ENCODE data around the gene SLC38A11. TPM values are rescaled to one million over a fixed set of nuclear protein-coding genes. Genes with fewer than 3 reads are reported as not detected.

The SLC38A11 gene
- total and polyA plus RNA-seq, 2 of the 13 experiments (the other 11 are each of a cell fraction or from before 2014, with no cell fraction given) = 14.0 to 14.3 TPM

DNA sequence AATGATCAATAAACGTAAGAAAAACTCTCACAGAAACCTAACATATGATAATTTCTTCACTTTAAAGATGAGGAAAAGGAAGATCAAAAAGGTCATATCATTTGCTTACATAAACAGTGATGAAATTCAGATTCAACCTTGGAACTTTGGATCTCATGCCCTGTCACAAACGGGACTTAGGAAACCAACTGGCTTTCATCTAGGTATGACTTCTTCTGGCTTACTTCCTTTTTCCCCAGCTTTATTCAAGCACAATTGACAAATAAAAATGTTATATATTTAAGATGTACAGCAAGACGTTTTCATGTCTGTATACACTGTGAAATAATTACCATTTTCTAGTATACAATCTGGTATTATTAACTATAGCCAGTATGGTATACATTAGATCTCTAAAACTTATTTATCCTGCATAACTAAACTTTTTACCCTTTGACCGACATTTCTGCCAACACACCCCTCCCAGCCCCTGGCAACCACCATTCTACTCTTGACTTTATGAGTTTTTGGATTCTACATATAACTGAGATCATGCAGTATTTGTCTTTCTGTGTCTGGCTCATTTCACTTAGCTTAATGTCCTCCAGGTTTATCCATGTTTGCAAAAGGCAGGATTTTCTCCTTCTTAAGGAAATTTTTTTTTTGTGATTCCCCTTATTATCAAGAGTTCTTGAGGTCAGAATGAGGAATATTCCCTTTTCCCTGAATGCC, 67.7 kb downstream of the SLC38A11 start (continued):
- TF ChIP-seq, protein P1, sequence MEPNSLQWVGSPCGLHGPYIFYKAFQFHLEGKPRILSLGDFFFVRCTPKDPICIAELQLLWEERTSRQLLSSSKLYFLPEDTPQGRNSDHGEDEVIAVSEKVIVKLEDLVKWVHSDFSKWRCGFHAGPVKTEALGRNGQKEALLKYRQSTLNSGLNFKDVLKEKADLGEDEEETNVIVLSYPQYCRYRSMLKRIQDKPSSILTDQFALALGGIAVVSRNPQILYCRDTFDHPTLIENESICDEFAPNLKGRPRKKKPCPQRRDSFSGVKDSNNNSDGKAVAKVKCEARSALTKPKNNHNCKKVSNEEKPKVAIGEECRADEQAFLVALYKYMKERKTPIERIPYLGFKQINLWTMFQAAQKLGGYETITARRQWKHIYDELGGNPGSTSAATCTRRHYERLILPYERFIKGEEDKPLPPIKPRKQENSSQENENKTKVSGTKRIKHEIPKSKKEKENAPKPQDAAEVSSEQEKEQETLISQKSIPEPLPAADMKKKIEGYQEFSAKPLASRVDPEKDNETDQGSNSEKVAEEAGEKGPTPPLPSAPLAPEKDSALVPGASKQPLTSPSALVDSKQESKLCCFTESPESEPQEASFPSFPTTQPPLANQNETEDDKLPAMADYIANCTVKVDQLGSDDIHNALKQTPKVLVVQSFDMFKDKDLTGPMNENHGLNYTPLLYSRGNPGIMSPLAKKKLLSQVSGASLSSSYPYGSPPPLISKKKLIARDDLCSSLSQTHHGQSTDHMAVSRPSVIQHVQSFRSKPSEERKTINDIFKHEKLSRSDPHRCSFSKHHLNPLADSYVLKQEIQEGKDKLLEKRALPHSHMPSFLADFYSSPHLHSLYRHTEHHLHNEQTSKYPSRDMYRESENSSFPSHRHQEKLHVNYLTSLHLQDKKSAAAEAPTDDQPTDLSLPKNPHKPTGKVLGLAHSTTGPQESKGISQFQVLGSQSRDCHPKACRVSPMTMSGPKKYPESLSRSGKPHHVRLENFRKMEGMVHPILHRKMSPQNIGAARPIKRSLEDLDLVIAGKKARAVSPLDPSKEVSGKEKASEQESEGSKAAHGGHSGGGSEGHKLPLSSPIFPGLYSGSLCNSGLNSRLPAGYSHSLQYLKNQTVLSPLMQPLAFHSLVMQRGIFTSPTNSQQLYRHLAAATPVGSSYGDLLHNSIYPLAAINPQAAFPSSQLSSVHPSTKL (CRISPR knock-in tag; IDR thresholded peaks at IDR 0.05) = peak; percentile 99
- TF ChIP-seq TCF7L2 (IDR thresholded peaks at IDR 0.05; ENCODE audit: low read depth, low read length) (peak; percentile 85; the same call in 1 of the 2 replicates), ZNF546 (CRISPR knock-in tag; conservative IDR thresholded peaks at IDR 0.05) (no peak), YEATS4 (CRISPR knock-in tag; IDR thresholded peaks at IDR 0.05; ENCODE audit: borderline replicate concordance) (peak; percentile 49; the same call in 1 of the 2 replicates), SMARCC2 (IDR thresholded peaks at IDR 0.05) (no peak), ZNF251 (CRISPR knock-in tag; IDR thresholded peaks at IDR 0.05) (no peak), PPARG (CRISPR knock-in tag; conservative IDR thresholded peaks at IDR 0.05) (peak; percentile 98), TEAD3 (CRISPR knock-in tag; optimal IDR thresholded peaks at IDR 0.05; ENCODE audit: borderline replicate concordance) (peak; percentile 80), NFATC3 (CRISPR knock-in tag; IDR thresholded peaks at IDR 0.05) (no peak), NBN (conservative IDR thresholded peaks at IDR 0.05) (no peak), SPEN (CRISPR knock-in tag; IDR thresholded peaks at IDR 0.05; ENCODE audit: low read depth) (no peak), MBD4 (IDR thresholded peaks at IDR 0.05; ENCODE audit: borderline replicate concordance, low read length) (peak; percentile 60; the same call in 1 of the 2 replicates), HMG20B (CRISPR knock-in tag; conservative IDR thresholded peaks at IDR 0.05) (no peak)
- TF ChIP-seq, protein P2, sequence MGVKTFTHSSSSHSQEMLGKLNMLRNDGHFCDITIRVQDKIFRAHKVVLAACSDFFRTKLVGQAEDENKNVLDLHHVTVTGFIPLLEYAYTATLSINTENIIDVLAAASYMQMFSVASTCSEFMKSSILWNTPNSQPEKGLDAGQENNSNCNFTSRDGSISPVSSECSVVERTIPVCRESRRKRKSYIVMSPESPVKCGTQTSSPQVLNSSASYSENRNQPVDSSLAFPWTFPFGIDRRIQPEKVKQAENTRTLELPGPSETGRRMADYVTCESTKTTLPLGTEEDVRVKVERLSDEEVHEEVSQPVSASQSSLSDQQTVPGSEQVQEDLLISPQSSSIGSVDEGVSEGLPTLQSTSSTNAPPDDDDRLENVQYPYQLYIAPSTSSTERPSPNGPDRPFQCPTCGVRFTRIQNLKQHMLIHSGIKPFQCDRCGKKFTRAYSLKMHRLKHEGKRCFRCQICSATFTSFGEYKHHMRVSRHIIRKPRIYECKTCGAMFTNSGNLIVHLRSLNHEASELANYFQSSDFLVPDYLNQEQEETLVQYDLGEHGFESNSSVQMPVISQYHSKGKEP (CRISPR knock-in tag; IDR thresholded peaks at IDR 0.05) = no peak
- TF ChIP-seq, protein P3, sequence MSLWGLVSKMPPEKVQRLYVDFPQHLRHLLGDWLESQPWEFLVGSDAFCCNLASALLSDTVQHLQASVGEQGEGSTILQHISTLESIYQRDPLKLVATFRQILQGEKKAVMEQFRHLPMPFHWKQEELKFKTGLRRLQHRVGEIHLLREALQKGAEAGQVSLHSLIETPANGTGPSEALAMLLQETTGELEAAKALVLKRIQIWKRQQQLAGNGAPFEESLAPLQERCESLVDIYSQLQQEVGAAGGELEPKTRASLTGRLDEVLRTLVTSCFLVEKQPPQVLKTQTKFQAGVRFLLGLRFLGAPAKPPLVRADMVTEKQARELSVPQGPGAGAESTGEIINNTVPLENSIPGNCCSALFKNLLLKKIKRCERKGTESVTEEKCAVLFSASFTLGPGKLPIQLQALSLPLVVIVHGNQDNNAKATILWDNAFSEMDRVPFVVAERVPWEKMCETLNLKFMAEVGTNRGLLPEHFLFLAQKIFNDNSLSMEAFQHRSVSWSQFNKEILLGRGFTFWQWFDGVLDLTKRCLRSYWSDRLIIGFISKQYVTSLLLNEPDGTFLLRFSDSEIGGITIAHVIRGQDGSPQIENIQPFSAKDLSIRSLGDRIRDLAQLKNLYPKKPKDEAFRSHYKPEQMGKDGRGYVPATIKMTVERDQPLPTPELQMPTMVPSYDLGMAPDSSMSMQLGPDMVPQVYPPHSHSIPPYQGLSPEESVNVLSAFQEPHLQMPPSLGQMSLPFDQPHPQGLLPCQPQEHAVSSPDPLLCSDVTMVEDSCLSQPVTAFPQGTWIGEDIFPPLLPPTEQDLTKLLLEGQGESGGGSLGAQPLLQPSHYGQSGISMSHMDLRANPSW (CRISPR knock-in tag; IDR thresholded peaks at IDR 0.05; ENCODE audit: borderline replicate concordance) = peak; percentile 32; the same call in 1 of the 2 replicates
- TF ChIP-seq, protein P4, sequence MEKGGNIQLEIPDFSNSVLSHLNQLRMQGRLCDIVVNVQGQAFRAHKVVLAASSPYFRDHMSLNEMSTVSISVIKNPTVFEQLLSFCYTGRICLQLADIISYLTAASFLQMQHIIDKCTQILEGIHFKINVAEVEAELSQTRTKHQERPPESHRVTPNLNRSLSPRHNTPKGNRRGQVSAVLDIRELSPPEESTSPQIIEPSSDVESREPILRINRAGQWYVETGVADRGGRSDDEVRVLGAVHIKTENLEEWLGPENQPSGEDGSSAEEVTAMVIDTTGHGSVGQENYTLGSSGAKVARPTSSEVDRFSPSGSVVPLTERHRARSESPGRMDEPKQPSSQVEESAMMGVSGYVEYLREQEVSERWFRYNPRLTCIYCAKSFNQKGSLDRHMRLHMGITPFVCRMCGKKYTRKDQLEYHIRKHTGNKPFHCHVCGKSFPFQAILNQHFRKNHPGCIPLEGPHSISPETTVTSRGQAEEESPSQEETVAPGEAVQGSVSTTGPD (CRISPR knock-in tag; IDR thresholded peaks at IDR 0.05) = no peak
- TF ChIP-seq, protein P5, sequence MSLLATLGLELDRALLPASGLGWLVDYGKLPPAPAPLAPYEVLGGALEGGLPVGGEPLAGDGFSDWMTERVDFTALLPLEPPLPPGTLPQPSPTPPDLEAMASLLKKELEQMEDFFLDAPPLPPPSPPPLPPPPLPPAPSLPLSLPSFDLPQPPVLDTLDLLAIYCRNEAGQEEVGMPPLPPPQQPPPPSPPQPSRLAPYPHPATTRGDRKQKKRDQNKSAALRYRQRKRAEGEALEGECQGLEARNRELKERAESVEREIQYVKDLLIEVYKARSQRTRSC (CRISPR knock-in tag; IDR thresholded peaks at IDR 0.05; ENCODE audit: low read depth) = no peak

All from HepG2 (cell line).